Activated T-cell treated with anti-CD3 and anti-CD28 coated beads, Interleukin-2, amount 50 U/mL, for 4 hours (primary cell): ENCODE measurements around the gene MARCHF11. TPM values are rescaled to one million over a fixed set of nuclear protein-coding genes. Genes with fewer than 3 reads are reported as not detected.

Experiments used
- ATAC-seq, 2 donors: fragments of 200-7000 bp; cut with Tn5 transposase; one replicate each; pipeline ENCODE4 v1.10.0; 2021
- DNase-seq: peaks from one replicate; pipeline ENCODE4 v3.0.0-alpha.2; 2020
- H3K27me3 Mint-ChIP-seq: one replicate; pipeline ENCODE4 v1.8.0; 2021; ENCODE audit warnings: low read depth, mixed read lengths
- H3K36me3 Mint-ChIP-seq: one replicate; pipeline ENCODE4 v1.8.0; 2022; ENCODE audit warnings: mixed read lengths; ENCODE audit not compliant: insufficient read depth
- H3K4me1 Mint-ChIP-seq: one replicate; pipeline ENCODE4 v1.8.0; 2021; ENCODE audit warnings: low read depth, mixed read lengths
- H3K4me3 Mint-ChIP-seq: one replicate; pipeline ENCODE4 v1.8.0; 2021; ENCODE audit warnings: mild to moderate bottlenecking, moderate library complexity, mixed read lengths
- H3K9me3 Mint-ChIP-seq: one replicate; pipeline ENCODE4 v1.8.0; 2021; ENCODE audit warnings: mixed read lengths
- total RNA-seq, 3 donors: library from RNA; stranded (reverse); gene quantifications; one replicate each; pipeline ENCODE4 v1.2.1, GENCODE V29; 2021

The MARCHF11 gene
- total RNA-seq, 3 donors from 2014 or later = not detected

DNA sequence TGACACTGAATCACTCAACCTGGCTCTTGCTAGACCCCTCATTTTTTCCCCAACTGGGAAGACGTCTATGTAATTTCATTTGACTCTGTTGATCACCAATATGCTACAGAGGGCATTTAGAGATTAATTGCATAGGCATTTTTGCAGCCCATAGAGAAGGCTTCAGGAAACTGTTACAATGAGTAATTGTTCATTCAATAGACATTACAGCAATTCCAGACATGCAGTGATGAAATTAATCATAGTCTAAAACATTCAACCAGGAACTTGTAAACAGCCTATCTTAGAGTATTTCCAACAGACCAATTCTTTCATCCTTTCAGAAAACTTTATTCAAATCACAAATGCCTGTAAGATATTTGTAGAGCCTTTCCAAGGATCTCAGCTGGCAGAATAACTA is 122.3 kb downstream of the MARCHF11 start:
- no peak overlapping the region for H3K4me3 Mint-ChIP-seq
- DNase-seq (no peak), ATAC-seq (no peak)
- H3K36me3 Mint-ChIP-seq = no peaks in the 10 kb centered on the region
- H3K4me1 Mint-ChIP-seq = no peaks in the 10 kb centered on the region
- H3K9me3 Mint-ChIP-seq = no peaks in the 10 kb centered on the region
- no peaks in the 10 kb centered on the region for H3K27me3 Mint-ChIP-seq

- ATAC-seq = no peak
- Mint-ChIP-seq H3K9me3 (peaks cover 10% of the 10 kb centered on the region), H3K4me1 (no peaks in the 10 kb centered on the region), H3K27me3 (no peaks in the 10 kb centered on the region), H3K4me3 (no peak overlapping the region), H3K36me3 (no peaks in the 10 kb centered on the region)
- DNase-seq = no peak
Measured at GRCh38 chr5:16051246-16051755, 128.3 kb downstream of the MARCHF11 start.

DNA sequence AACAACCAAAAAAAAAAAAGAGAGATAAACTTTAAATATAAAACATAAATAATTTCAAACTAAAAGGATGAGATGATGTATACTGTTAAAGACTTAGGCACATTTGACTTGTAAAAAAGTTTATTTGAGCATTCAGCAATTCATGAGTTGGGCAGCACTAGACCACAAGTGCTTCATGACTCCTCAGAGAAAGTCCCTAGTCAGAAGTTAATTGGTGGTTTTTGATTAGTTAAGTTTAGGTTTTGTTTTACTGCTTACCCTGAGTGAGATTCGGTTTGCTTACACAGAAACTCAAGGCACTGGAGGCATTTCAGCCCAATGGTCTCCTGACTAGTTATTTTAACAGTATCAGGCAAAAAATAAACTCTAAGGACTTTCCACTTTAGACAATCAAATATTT is 129.2 kb downstream of the MARCHF11 start:
- DNase-seq (no peak), ATAC-seq (no peak)
- Mint-ChIP-seq H3K4me1 (no peaks in the 10 kb centered on the region), H3K9me3 (peaks cover 10% of the 10 kb centered on the region), H3K4me3 (no peak overlapping the region), H3K36me3 (no peaks in the 10 kb centered on the region), H3K27me3 (no peaks in the 10 kb centered on the region)

DNA sequence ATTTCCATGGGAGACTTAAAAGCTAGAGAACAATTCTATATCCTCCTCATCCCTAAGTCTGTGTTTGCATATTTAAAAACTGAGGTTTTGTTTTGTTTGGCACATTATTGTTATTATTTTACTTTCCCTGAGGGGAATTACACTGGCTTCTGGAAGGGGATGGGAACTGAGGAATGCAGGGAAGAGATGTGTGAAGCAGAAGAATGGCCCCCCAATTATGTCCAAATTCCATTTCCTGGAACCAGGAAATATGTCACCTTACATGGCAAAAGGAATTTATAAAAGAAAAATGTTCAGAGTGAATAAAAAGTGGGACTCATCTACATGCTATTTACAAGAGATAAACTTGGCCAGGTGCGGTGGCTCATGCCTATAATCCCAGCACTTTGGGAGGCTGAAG is 129.8 kb downstream of the MARCHF11 start:
- H3K36me3 Mint-ChIP-seq = no peaks in the 10 kb centered on the region
- peaks cover 10% of the 10 kb centered on the region for H3K9me3 Mint-ChIP-seq
- no peaks in the 10 kb centered on the region for H3K4me1 Mint-ChIP-seq
- H3K4me3 Mint-ChIP-seq = no peak overlapping the region
- no peaks in the 10 kb centered on the region for H3K27me3 Mint-ChIP-seq
- ATAC-seq = no peak
- DNase-seq = no peak

DNA sequence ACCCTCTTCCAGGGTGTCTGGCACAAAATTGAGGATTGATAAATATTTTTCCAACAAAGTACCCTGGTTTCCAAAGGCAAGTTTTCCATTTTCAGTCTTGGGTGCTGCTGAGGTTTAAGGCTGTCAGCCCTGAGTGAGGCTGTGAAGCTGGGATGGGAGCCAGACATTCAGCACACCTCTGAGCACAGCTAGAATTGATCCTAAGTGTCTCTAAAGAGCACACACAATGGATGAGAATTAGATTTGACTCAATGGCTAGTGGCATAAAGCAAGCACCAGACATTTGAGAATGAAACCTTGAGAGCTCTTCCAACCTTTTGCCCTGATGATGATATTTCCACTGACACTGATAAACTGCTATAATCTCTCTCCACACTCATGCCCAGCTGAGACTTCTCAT is 131.5 kb downstream of the MARCHF11 start:
- no peaks in the 10 kb centered on the region for H3K4me1 Mint-ChIP-seq
- peaks cover 10% of the 10 kb centered on the region for H3K9me3 Mint-ChIP-seq
- no peaks in the 10 kb centered on the region for H3K27me3 Mint-ChIP-seq
- H3K36me3 Mint-ChIP-seq = no peaks in the 10 kb centered on the region
- ATAC-seq (no peak), DNase-seq (no peak)
- H3K4me3 Mint-ChIP-seq = no peak overlapping the region

DNA sequence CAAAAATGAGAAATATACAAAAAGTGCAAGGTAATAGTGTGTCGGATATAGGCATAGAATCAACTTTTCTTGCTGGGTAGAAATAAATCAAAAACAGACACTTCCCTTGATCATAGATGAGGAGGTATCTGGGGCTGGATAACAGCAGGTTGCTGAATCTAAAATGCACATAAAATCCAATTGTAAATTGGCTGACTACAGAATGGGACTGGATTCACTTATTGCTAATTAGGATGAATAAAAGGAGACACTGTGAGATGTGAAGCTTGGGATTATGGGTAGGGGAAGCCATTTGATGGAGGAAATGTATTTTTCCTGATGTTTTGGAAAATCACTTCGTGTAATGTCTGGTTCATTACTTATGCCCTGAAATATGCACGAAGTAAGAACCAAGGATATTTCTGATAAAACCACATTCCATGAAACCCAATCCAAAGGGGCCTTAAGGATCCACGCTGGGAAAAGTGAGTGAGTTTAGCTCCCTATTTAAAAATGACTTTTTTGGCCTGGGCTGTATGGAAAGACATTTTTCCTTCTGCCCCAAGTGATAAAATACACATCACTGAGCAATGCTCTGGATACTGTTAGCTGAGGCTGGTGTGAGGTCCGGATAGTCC is 136.1 kb downstream of the MARCHF11 start:
- H3K9me3 Mint-ChIP-seq = peaks cover 7% of the 10 kb centered on the region
- DNase-seq (no peak), ATAC-seq (no peak)
- H3K4me3 Mint-ChIP-seq = no peak overlapping the region
- H3K27me3 Mint-ChIP-seq = no peaks in the 10 kb centered on the region
- H3K36me3 Mint-ChIP-seq = no peaks in the 10 kb centered on the region
- no peaks in the 10 kb centered on the region for H3K4me1 Mint-ChIP-seq

- H3K27me3 Mint-ChIP-seq = no peaks in the 10 kb centered on the region
- H3K4me3 Mint-ChIP-seq = no peak overlapping the region
- H3K36me3 Mint-ChIP-seq = no peaks in the 10 kb centered on the region
- no peak for ATAC-seq
- no peaks in the 10 kb centered on the region for H3K4me1 Mint-ChIP-seq
- H3K9me3 Mint-ChIP-seq = no peaks in the 10 kb centered on the region
- no peak for DNase-seq
Measured at GRCh38 chr5:16037121-16037845, 142.3 kb downstream of the MARCHF11 start.

DNA sequence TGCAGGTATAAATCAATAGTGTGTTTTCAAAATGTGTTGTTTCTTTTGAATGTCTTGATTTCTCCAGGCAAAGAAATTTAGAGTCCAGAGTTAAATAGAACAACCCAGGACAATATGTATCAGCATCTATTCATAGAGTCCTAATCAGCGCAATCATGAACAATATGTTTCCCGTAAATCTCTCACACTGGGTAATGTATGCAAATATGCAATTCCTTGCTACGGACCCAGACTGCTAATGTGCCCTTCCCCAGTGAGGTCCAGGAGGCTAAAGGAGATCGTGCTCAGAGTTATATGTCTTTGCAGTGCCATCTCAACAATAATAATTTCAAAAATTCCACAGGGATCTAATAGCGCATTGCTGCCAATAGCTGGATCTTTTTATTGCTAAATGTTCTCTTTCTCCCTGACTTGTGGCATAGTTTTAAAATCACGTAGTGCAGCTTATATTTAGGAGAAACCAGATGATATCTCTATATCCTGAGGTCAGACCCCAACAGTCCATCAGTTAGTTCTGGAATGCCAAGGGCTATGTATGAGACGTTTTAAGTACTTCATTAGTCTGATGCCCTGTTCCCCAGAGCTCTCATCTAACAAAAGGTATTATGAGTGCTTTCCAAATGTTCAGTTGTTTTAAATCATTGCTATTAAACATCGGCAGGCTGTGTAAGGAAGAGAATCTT is 145.1 kb downstream of the MARCHF11 start:
- H3K4me1 Mint-ChIP-seq = no peaks in the 10 kb centered on the region
- no peak for ATAC-seq
- H3K36me3 Mint-ChIP-seq = no peaks in the 10 kb centered on the region
- no peak for DNase-seq
- H3K27me3 Mint-ChIP-seq = no peaks in the 10 kb centered on the region
- no peak overlapping the region for H3K4me3 Mint-ChIP-seq
- no peaks in the 10 kb centered on the region for H3K9me3 Mint-ChIP-seq

- Mint-ChIP-seq H3K9me3 (no peaks in the 10 kb centered on the region), H3K4me1 (no peaks in the 10 kb centered on the region), H3K27me3 (no peaks in the 10 kb centered on the region), H3K36me3 (no peaks in the 10 kb centered on the region), H3K4me3 (no peak overlapping the region)
- ATAC-seq (no peak), DNase-seq (no peak)
Measured at GRCh38 chr5:16033187-16033925, 146.2 kb downstream of the MARCHF11 start.

- H3K9me3 Mint-ChIP-seq = no peaks in the 10 kb centered on the region
- DNase-seq (no peak), ATAC-seq (no peak)
- no peaks in the 10 kb centered on the region for H3K36me3 Mint-ChIP-seq
- no peaks in the 10 kb centered on the region for H3K4me1 Mint-ChIP-seq
- H3K27me3 Mint-ChIP-seq = no peaks in the 10 kb centered on the region
- H3K4me3 Mint-ChIP-seq = no peak overlapping the region
Measured at GRCh38 chr5:16028708-16029107, 150.9 kb downstream of the MARCHF11 start.

DNA sequence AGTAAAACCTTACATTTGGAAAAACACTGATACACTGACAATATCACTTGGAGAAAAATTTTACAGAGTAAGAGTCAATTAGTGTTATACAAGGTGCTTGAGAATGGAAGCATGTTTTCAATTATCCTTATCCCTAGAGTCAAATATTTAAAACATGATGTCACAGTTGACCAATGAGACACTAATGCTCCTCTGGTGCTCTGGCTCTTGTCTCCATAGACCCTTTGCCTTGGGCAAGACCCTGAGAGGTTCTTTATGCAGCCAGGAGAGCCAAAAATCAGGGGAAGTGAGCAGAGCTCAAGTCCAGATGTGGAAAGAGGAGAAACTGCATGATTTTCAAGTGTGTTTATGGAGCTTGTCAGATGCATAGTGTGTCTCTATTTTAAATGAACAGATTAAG is 153.9 kb downstream of the MARCHF11 start:
- H3K4me1 Mint-ChIP-seq = no peaks in the 10 kb centered on the region
- no peaks in the 10 kb centered on the region for H3K36me3 Mint-ChIP-seq
- H3K9me3 Mint-ChIP-seq = no peaks in the 10 kb centered on the region
- no peaks in the 10 kb centered on the region for H3K27me3 Mint-ChIP-seq
- DNase-seq = no peak
- no peak for ATAC-seq
- H3K4me3 Mint-ChIP-seq = no peak overlapping the region

DNA sequence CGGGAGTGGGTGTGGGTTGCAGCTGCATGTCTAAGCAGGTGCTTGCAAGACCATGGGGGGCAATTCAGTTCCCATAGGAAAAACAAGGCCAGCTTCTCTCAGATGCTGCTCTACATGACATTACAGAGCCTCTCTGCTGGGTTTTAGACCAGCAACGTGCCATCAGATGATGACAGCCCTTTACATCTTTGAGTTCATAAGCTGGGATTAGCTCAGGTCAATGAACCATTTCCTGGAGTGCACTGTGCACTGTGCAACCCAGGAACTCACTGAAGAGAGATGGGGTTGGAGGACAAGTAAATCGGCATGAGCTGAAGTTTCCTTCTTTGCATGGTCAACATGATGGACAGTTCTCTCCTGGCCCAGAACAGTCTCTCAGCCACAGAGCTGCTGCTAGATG is 160.6 kb downstream of the MARCHF11 start:
- H3K9me3 Mint-ChIP-seq = peaks cover 12% of the 10 kb centered on the region

GRCh38 chr5:16017720-16018119 is 161.9 kb downstream of the MARCHF11 start:
- Mint-ChIP-seq H3K4me1 (no peaks in the 10 kb centered on the region), H3K9me3 (peaks cover 12% of the 10 kb centered on the region), H3K27me3 (no peaks in the 10 kb centered on the region), H3K4me3 (no peak overlapping the region), H3K36me3 (no peaks in the 10 kb centered on the region)
- no peak for DNase-seq
- no peak for ATAC-seq

More for the DNA sequence above, 160.6 kb downstream of the MARCHF11 start:
- ATAC-seq = no peak
- no peak overlapping the region for H3K4me3 Mint-ChIP-seq
- DNase-seq = no peak
- no peaks in the 10 kb centered on the region for H3K27me3 Mint-ChIP-seq
- no peaks in the 10 kb centered on the region for H3K36me3 Mint-ChIP-seq
- no peaks in the 10 kb centered on the region for H3K4me1 Mint-ChIP-seq
